SK-N-SH (cell line): ENCODE data around the gene INAFM2.

Experiments used
- NRF1 ChIP-seq: IDR thresholded peaks from 2 replicates; pipeline ENCODE4 v1.6.1; 2012; ENCODE audit warnings: low read depth, mild to moderate bottlenecking, low read length
- POLR2AphosphoS5 ChIP-seq: IDR thresholded peaks from 2 replicates; pipeline ENCODE4 v1.6.1; 2012; ENCODE audit warnings: low read depth, low read length
- RFX5 ChIP-seq: IDR thresholded peaks from 2 replicates; pipeline ENCODE4 v1.6.1; 2012; ENCODE audit warnings: mild to moderate bottlenecking, improper control_type of control experiment, low read length
- SIN3A ChIP-seq: IDR thresholded peaks from 2 replicates; pipeline ENCODE4 v1.6.1; 2012; ENCODE audit warnings: low read depth, mild to moderate bottlenecking, low read length, moderate library complexity, borderline replicate concordance
- YY1 ChIP-seq: IDR thresholded peaks from 2 replicates; pipeline ENCODE4 v1.4.0; 2012; ENCODE audit warnings: low read depth, mild to moderate bottlenecking
- TF ChIP-seq, protein P1 (sequence below): fragments of 200-600 bp; sonication (generic); IDR thresholded peaks from 2 replicates; pipeline ENCODE4 v1.6.1; 2017; ENCODE audit warnings: antibody characterized with exemption, mild to moderate bottlenecking, moderate library complexity
- TF ChIP-seq, protein P2 (sequence below): IDR thresholded peaks from 2 replicates; pipeline ENCODE4 v1.6.1; 2012; ENCODE audit warnings: mild to moderate bottlenecking, low read depth, low read length, moderate library complexity

DNA sequence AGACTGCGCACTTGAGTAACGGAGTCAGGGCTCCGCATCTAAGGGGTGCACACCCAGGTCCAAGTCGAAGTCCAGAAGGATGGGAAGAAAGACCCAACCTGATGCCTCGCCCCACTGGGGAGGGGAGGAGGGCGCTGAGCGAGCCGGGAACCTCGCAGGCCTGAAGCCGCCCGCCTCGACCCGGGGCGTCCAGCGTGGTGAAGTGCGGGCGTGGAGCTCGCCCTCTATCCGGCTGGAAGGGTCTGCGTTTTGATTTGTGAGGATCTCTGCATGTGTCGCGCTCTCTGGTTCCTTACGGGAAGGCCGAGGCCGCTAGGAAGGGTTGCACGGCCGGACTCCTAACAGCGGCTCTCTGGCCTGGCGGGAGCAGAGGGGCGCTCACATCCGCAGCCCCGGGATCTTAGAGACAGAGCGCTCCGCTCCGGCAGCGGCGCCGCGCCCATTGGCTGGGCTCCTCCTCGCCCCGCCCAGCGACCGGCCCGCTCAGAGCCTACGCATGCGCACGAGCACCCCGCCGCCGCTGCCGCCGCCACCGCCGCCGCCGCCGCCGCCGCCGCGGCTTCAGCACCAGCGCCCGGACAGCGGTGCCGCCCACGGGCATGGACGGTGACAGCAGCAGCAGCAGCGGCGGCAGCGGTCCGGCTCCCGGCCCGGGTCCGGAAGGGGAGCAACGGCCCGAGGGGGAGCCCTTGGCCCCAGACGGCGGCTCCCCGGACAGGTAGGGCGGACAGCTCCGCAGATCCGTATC is 34.4 kb downstream of the INAFM2 start, which contains the start of gene DISP2:
- TF ChIP-seq NRF1, result peak; percentile 85
- peak; percentile 57; the same call in 1 of the 2 replicates for TF ChIP-seq RFX5
- TF ChIP-seq, protein P1, sequence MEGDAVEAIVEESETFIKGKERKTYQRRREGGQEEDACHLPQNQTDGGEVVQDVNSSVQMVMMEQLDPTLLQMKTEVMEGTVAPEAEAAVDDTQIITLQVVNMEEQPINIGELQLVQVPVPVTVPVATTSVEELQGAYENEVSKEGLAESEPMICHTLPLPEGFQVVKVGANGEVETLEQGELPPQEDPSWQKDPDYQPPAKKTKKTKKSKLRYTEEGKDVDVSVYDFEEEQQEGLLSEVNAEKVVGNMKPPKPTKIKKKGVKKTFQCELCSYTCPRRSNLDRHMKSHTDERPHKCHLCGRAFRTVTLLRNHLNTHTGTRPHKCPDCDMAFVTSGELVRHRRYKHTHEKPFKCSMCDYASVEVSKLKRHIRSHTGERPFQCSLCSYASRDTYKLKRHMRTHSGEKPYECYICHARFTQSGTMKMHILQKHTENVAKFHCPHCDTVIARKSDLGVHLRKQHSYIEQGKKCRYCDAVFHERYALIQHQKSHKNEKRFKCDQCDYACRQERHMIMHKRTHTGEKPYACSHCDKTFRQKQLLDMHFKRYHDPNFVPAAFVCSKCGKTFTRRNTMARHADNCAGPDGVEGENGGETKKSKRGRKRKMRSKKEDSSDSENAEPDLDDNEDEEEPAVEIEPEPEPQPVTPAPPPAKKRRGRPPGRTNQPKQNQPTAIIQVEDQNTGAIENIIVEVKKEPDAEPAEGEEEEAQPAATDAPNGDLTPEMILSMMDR, result no peak
- 0 out of 2 replicates have a peak, but pooled peaks have one; percentile 31 for TF ChIP-seq POLR2AphosphoS5
- TF ChIP-seq SIN3A, result peak; percentile 72; the same call in 1 of the 2 replicates
- TF ChIP-seq YY1, result no peak
- TF ChIP-seq, protein P2, sequence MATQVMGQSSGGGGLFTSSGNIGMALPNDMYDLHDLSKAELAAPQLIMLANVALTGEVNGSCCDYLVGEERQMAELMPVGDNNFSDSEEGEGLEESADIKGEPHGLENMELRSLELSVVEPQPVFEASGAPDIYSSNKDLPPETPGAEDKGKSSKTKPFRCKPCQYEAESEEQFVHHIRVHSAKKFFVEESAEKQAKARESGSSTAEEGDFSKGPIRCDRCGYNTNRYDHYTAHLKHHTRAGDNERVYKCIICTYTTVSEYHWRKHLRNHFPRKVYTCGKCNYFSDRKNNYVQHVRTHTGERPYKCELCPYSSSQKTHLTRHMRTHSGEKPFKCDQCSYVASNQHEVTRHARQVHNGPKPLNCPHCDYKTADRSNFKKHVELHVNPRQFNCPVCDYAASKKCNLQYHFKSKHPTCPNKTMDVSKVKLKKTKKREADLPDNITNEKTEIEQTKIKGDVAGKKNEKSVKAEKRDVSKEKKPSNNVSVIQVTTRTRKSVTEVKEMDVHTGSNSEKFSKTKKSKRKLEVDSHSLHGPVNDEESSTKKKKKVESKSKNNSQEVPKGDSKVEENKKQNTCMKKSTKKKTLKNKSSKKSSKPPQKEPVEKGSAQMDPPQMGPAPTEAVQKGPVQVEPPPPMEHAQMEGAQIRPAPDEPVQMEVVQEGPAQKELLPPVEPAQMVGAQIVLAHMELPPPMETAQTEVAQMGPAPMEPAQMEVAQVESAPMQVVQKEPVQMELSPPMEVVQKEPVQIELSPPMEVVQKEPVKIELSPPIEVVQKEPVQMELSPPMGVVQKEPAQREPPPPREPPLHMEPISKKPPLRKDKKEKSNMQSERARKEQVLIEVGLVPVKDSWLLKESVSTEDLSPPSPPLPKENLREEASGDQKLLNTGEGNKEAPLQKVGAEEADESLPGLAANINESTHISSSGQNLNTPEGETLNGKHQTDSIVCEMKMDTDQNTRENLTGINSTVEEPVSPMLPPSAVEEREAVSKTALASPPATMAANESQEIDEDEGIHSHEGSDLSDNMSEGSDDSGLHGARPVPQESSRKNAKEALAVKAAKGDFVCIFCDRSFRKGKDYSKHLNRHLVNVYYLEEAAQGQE, result peak; percentile 97
